HL-60/S4 treated with phorbol 12-myristate 13-acetate at 8.2 ng/mL for 4 days and 3 days (cell line): ENCODE measurements around the gene OR10X1.

Experiments
- in situ Hi-C: fragments of 300-500 bp; cut with MboI; formaldehyde crosslinking; loops from 2 replicates; pipeline ENCODE4 v1.15.0; 2022; ENCODE audit warnings: low sequenced_read_pairs

OR10X1 gene

DNA sequence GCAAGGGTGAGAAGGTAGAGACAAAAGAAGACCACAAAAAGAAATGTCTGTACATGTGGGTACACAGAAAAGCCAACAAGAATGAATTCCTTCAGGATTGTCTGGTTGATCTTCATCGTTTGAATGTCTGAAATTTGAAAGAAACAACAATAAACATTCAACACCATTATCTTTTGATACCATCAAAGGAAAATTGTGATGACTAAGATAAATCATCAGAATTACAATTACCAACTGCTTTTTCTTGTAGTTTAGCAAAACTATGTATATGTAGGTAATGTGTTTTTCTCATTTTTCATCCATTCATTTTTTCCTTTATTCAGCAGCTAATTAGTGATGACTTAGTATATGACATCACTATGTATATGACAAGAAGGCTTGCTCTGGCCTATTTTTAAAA is at the start of gene OR10X1:
TSS of gene OR10X1 (minus strand) at position 167 of the 400 bp plus-strand sequence. CDS start at position 167, 0 bp downstream.
- in situ Hi-C loops: no loop called here

- in situ Hi-C loops: no loop called here
These were observed 34.1 kb upstream of the OR10X1 start for GRCh38 chr1:158613764-158614163.

DNA sequence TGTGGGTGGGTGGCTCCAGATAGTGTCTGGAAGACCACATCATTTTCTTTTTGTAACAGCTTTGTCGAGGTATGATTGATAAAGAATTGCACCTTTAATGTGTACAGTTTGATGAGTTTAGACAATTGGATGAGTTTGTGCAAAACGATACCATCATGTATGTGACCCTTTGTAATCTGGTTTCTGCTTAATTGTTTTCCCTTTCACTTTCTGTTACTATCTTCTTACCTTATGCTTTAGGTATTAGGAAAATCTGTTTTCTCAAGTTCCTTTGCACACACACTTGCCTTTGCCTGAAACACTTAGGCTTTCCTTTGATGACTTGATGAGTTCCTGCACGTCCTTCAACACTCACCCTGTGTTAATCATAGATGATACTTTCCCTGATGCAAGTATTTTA is 32.2 kb upstream of the OR10X1 start:
- in situ Hi-C loops: no loop called here

DNA sequence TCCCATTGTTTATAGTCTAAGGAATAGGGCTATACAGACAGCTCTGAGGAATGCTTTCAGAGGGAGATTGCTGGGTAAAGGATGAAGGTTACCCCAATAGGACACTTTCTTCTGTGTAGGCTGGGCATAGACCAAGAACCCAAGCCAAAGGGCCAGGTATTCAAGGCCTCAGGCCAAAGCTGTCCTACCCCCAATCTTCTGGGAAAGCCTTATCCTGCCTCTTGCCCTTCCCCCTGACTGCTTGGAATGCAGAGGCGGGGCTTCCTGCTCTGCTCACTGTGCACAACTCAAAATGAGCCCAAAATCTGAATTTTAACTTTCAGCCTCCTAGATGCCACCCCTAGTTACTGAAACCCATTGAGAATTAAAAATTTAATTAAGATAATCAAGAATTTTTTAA is 27.6 kb upstream of the OR10X1 start:
- in situ Hi-C loops: no loop called here

DNA sequence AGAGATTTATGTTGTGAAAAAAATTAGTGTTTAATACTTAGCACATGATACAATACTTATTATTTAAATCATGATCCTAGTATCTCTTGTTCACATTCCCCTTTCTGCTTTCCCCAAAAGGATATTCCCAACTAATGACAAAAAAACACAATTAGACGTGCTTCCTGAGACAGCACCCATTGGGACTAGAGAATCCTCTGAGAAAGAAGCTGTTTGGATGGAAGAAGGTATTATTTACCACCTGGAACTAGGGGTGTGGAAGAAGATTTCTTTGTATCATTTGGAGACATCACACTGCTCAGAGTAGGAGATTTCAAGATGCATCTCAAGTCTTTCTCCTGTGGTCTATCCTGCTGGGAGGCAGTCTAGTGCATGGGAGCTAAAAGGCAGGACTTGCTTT is 25.3 kb upstream of the OR10X1 start, which contains the start of gene OR10Z1:
TSS of gene OR10Z1 (plus strand) at position 301 of the 400 bp plus-strand sequence. CDS start 1,171 bp downstream, outside the sequence.
- in situ Hi-C loops: no loop called here

DNA sequence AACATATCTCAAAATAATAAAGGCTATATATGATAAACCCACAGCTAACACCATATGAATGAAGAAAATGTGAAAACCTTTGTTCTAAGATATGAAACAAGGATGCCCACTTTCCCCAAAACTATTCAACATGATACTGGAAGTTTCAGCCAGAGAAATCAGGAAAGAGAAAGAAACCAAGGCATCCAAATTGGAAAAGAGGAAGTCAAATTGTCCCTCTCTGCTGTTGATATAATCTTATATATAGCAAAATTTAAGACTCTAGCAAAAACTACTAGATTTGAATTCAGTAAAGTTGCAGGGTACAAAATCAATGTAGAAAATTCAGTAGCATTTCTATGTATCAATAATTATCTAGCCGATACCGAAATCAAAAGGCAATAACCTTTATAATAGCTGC is 21.0 kb upstream of the OR10X1 start:
- in situ Hi-C loops: no loop called here

DNA sequence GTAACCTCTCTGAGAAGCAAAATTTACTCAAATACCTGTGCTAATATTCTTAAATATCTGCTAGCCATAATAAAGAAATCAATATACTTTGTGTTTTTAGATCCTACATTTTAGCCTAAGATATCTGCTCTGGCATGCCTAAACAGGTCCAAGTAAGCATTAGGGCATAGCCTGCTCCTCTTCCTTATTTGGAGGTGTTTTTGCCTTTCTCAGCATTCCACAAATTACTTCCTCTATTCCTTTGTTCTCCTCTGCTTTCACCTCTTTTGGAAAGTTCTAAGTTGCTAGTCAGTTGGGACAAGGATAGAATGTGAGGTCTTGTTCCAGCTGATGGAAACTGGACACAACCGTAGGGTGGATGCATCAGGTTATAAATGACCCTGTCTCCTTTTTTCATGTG is 7.2 kb upstream of the OR10X1 start:
- in situ Hi-C loops: no loop called here

- in situ Hi-C loops: no loop called here
These were observed 4.3 kb upstream of the OR10X1 start for GRCh38 chr1:158583962-158584361.

GRCh38 chr1:158577561-158577960 is 2.1 kb downstream of the OR10X1 start:
- in situ Hi-C loops: no loop called here

GRCh38 chr1:158572226-158572625 is 7.5 kb downstream of the OR10X1 start:
- in situ Hi-C loops: no loop called here

- in situ Hi-C loops: no loop called here
These were observed 9.2 kb downstream of the OR10X1 start, which contains the start of gene OR6P1 for GRCh38 chr1:158570480-158570879. Gene OR6P1, minus strand, starts transcription at chr1:158570580. Its CDS starts 6,976 bp downstream, at chr1:158563604.

- in situ Hi-C loops: no loop called here
These were observed 15.1 kb downstream of the OR10X1 start for GRCh38 chr1:158564608-158565007.

DNA sequence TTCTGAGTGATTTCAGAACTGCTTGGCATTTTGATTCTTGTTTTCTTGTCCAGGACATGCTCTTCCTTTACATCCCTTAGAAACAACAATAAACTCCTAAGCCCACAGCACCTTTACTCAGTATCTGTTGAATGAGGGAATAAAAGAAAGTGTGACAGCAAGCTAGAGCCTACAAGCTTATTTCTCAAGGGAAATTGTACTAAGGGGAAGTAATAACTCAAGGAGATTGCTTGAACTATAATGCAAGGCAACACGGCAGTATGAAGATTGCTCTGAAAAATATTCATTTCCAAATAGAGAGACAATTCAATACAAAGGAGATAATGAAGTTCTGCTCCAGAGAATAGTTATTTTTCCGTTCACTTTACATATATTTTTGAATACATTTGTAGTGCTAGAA is 15.8 kb downstream of the OR10X1 start:
- in situ Hi-C loops: no loop called here

DNA sequence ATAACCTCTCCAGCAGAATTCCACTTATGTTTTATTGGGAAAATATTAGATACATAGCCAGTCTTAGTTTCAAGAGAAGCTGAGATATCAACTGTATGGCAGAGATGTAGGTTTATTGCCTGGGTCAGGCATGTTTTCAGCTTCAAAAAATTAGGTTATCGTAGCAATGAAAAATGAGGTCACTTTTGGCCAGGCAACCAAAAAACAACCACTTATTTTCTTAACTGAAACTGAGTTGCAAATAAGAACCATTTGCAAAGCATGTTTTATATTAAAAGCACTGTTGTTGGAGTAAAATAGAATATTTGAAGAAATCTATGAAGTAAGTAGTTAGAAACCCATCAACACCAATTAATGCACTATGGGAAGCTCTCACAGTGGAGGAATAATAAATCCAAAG is 20.0 kb downstream of the OR10X1 start:
- in situ Hi-C loops: no loop called here

DNA sequence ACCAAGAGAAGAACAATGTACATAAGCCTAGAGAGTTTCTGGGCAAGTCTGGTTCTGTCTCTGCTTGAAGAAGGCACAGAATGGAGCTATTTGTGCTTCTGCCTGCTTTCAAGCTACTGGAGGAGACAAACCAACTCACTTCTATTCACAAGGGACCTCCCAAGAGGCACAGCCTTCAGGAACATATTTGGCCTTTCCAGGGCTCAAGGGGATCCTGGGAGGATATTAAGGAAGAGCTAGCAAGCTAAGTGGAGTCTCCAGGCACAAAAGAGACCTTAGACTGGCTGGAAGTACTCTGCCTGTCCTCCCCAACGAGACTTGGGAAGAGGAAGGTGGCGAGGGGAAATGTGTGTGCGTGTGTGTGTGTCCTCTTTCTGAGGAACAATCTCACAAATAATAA is 25.3 kb downstream of the OR10X1 start, which contains the start of gene OR6Y1:
TSS of gene OR6Y1 (minus strand) at position 54 of the 400 bp plus-strand sequence. CDS start 6,300 bp downstream, outside the sequence.
- in situ Hi-C loops: no loop called here

DNA sequence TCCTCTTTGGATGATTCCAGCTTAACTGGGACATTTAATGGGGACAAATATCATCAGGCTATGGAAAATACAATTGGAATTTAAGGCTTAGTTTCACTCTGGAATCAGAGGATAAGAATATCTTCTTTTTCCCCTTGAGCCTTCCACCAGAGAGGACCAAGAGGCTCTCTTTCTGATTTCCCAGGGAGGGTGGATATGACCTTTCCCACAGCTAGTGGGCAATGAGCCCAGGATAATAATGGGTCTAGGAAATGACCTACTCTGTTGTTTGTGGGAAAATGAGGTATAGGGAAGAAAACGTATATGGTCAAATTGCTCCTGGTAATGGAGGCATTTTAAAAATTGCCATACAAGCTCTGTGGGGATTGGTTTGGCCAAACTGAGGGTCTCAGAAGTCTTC is 27.4 kb downstream of the OR10X1 start:
- in situ Hi-C loops: no loop called here

DNA sequence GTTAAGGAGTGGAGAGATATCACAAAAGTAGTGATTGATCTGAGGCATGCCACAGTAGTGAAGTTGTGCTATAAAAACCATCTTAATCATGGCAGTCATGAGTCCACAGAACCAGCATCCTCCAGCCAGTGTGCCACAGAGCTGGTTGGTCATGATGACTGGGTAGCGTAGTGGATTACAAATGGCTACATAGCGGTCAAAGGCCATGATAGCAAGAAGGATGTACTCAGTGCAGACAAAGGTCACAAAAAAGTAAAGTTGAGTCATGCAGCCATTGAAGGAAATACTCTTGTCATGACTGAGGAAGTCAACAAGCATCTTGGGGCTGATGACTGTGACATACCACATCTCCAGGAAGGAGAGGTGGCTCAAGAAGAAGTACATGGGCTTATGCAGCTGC is 32.2 kb downstream of the OR10X1 start:
- in situ Hi-C loops: no loop called here

DNA sequence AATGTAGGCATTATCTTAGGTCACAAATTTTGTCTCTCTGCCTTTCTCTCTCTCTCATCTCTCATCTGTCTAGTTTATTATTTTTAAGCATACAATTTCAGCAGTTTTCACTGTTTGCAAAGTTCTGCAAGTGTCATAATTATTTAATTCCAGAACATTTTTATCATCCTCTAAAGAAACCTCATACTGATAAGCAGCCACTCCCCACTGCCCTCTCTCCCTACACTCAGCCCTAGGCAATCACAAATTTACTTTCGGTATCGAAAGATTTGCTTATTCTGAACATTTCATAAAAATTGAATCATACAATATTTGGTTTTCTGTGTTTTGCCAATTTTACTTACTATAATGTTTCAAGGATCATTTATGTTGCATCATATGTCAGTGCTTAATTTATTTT is 42.1 kb downstream of the OR10X1 start:
- in situ Hi-C loops: no loop called here

DNA sequence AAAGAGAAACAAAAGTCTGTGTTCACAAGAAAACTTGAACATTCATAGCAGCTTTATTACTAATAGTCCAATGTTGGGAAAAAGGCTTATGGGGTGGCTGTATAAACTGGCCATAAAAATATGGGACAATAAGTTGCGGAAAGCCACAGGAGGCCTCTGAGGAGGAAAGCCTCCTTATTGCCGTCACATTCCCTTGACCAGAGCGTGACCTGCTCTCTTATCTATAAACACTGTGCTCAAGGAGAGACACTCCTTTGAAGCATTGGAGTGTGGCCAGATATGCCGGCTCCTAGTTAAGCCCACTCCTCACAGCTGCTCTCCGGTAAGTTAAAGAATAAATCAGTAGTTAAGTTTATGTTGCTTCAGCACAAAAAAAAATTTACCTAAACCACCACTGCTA is 45.2 kb downstream of the OR10X1 start:
- in situ Hi-C loops: no loop called here
